NCI-H748 treated with DMSO at 0.1 percent for 48 hours (cell line): ENCODE data around the gene ANAPC1.
A peak's percentile ranks its signal among the peaks of the same experiment; 100 is the strongest.
"Not testable (repeated sequence)": the region's sequence is repeated elsewhere in the genome, so short reads cannot be mapped to it uniquely, and the experiment has no call there.

ENCODE experiments used
- DNase-seq: peaks from one replicate; lab custom pipeline; 2025; lab: John Stamatoyannopoulos, UW

Gene ANAPC1

GRCh38 chr2:111883661-111884591, at the start of gene ANAPC1:
ANAPC1 (minus strand) TSS chr2:111884193; CDS start chr2:111880825, 3,368 bp downstream.
- DNase-seq = peak; percentile 48

DNA sequence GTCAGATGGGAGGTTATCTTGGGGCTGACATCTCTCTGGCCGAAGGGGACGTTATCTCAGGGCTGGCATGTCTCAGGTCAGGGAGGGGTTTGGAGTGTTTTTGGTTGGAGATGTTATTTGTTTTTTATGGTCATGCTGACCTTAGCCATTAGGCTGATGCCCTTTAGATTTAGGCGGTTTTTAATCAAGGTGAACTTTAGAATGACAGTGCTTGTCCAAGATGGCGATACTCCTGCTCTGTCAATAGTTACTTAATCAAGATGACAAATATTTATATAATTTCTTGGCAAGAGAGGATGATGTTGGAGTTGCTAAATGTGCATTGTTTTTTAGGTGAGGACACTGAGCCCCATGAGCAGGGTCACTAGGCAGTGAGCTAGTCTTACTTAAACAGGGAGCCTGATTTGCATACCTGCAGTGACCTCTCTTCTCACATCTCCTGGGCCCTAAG, 48.9 kb upstream of the ANAPC1 start:
- DNase-seq = no peak

DNA sequence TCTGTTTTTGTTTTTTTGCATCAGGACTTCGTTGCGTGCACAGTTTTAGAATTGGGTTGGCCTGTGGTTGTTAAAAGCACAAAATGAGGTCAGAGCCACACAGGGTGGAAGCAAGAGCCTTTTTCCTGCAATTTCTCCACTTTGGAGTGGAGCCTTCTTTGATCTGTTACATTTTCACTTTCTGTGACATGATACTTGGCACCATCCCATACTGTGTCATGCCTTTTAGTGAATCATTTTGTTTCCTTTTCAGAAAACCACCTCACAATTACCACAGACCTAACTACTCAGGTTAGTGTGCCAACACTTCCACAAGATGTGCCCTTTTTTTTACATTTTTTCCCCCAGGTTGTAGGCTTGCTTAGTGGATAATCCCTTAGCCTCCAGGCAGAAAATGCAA, 46.9 kb upstream of the ANAPC1 start:
- no peak for DNase-seq

DNA sequence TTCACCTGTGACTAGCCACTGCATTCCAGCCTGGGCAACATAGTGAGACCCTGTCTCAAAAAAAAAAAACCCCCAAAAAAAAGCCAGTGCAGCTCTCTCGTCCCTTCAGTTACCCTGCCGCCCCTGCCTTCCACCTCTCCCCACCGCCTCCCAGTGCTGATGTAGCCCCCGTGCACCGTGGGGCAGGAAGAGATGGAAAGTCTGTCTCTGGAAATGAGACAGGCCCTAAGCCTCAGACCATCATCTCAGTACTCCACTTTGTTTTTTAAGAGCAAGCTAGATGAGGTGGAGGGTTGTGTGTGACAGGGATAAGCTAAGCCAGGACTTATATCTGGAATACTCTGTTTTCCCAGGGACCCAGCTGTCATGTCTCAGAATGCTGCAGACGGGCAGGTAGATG, 46.4 kb upstream of the ANAPC1 start:
- DNase-seq = no peak

DNA sequence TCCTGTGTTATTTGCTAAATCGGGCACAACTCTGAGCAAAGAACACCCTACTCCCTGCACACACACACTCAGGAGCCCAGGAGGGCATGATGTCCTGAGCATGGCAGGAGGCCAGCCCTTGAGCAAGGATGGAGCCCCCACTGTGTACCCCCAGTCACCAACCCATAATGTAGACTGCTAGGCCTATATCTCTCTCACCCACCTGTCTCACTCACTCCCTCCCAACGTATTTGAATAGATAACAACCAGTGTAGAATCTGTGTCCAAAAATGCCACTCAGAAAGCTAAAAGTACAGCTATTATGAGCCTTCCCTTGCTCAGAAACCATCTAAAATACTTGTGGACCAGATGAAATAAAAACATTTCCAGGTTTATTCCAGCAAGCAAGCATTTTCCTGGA, 43.7 kb upstream of the ANAPC1 start:
- no peak for DNase-seq

- DNase-seq = no peak
Observed at GRCh38 chr2:111924617-111925107, 40.7 kb upstream of the ANAPC1 start.

- DNase-seq = no peak
Observed at GRCh38 chr2:111923276-111923804, 39.3 kb upstream of the ANAPC1 start.

DNA sequence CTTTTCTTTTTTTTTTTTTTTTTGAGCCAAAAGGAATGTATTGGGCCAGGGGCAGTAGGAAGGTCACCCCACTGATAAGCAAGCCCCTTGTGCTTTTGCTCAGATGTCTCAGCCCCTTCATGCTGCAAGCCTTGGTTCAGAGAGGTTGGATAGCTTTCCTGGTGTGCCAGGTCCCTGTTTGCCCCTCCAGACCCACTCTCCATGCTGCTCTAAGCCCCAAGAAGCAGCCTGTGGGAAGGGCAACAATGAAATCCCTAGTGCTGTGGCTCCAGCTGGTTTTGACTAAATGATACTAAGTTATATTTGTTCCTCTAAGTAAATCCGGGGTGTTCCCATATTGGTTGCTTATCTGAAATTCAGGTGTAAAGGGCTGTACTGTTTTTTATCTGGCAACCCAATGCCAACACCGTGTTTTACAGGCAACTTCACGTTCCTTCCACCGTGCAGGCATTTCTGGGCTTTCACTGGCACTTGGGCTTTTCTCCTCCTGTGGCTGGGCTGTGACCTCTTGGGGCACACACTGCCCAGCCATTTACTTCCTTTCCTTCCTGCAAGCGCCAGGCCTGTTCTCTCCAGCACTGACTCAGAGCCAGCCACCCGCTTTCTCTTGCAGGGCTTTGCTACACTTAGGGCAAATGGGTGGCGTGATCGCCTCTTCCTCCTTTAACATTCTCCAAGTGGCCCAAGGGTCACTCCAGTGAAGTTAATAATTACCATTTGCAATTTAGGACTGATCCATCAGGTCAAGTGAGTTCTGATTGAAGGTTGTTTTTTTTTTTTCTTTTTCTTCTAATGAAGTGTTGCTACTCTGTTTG, 36.0 kb upstream of the ANAPC1 start:
- no peak for DNase-seq

GRCh38 chr2:111919365-111919764, 35.4 kb upstream of the ANAPC1 start:
- no peak for DNase-seq

DNA sequence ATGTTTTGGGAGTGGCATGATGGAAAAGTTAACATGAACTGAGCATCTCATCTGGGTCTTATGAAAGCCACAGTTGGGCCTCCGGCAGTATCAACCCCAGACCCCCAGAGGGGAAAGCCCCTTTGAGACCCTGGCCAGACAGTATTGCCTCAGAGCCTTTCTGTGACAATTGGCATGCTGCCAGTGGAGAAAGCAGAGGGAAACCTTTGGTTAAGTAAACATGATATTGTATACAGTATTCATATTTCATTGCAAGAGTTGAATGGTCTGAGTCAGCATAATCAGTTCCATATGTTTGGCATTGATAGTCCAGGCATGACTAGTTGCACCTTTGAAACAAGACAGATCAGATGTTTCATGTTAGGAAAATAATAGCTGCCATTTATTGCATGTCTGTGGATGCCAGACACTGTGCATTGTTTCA, 34.4 kb upstream of the ANAPC1 start:
- DNase-seq = no peak

DNA sequence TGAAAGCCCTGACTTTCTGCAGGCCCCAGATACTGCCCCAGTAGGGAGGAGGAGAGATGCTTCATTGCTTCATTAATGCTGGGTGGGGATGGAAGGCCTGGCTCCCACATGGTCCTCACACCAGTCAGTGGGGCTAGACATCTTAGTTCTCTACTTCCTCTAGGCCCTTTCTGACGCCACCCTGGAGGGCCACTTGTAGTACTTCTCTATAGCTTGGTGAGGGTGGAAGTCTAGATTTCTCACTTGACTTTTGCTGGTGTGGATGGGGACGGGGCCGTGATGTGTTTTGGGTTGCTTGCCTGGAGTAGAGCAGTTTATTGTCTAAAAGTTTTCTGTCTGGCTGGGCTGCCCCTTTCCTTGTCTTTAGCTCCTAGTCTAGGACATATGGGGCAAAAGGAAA, 33.1 kb upstream of the ANAPC1 start:
- DNase-seq = no peak

DNA sequence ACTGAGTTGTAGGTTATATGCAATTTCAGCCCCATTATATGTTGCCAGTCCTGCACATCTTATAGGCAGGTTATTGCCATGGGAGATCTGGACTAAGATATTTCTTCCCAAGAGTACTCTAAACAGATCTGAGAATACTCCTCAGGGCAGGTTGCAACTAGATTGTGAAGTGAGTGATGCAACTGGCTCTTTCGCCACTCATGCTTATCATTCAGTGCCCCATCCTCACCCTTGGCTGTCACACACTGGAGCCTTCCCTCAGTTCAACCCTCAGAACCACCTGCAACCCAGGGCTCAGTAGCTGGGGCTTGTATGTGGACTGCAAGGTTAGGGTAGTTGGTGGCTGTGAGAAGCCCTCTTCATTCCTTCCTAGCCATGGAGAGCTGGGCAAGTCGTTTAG, 28.6 kb upstream of the ANAPC1 start:
- no peak for DNase-seq

GRCh38 chr2:111911295-111911977, 27.4 kb upstream of the ANAPC1 start:
- DNase-seq = not testable (repeated sequence)

DNA sequence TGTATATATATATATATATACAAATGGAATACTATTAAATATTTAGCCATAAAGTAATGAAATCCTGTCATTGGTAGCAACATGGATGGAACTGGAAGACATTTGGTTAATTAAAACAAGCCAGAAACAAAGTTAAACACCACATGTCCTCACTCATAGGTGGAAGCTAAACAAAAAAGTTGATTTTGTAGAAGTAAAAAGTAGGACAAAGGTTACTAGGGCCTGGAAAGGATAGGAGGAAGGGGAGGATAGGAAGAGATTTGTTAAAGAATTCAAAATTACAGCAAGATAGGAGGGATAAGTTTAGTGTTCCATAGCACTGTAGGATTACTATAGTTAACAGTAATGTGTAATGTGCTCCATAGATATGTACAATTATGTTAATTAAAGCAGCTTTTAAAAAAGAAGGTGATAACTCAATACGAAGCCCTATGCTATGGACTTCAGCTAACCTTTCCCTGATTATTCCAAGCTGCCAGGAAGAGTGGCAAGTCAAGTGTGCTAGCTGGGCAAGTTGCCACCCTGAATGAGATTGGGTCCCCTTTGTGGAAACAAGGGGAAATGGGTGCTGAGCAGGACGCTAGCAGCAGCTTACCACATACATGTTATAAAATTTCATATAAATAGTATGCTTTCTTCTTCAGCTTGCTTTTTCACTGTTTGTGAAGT, 26.8 kb upstream of the ANAPC1 start:
- no peak for DNase-seq

GRCh38 chr2:111909997-111910396, 26.0 kb upstream of the ANAPC1 start:
- not testable (repeated sequence) for DNase-seq

DNA sequence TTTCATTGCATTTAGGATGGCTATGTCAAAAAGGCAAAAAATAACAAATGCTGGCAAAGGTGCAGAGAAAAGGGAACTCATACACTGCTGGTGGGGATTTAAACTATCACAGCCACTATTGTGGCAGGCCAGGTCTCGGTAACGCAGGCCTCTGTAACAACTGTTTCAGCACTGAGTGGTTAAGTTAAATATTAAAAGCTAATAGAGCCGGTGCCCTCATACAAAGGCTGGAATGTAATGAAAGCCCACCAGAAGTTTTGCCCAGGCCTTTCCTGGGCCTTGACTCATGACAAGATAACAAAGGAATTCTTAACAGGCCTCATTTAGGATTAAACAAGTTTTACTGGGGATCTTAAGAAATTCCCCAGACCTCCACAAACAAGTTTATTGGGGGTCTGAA, 25.1 kb upstream of the ANAPC1 start:
- DNase-seq = no peak

GRCh38 chr2:111908578-111908977, 24.6 kb upstream of the ANAPC1 start:
- DNase-seq = no peak

DNA sequence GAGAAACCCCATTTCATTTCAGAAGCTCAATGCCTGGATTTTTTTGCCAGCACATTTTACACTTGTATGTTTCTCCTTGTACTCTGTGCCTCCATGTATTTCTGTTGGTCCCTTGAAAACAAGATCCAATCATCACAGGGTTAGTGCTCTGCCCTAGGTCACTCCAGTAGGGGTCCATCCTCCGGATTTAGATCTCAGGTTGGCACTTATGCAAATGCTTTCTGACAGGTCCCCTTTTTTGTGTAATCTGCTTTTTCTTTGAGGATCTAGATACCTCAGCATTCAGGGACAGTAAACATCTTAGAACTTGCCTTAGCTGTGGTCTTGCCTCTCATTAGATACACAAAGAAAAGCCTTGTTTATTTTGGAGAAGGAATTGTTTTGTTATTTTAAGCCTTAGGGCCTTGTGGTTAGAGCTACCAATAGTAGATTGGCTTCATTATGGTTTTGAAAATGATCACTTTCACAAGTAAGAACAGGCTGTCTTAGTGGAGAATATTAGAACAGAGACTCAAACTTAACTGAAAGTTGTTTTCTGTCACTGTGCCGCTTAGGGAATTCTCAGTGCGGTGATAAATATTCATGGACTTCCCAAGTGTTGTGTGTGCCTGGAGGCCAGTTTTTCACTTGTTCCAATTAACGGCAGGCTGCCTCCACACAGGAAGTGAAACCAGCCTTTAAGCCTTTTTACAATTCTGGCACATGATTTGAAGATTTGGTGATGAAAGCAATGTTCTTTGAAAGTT, 22.2 kb upstream of the ANAPC1 start:
- no peak for DNase-seq

GRCh38 chr2:111905475-111905869, 21.5 kb upstream of the ANAPC1 start:
- not testable (repeated sequence) for DNase-seq

DNA sequence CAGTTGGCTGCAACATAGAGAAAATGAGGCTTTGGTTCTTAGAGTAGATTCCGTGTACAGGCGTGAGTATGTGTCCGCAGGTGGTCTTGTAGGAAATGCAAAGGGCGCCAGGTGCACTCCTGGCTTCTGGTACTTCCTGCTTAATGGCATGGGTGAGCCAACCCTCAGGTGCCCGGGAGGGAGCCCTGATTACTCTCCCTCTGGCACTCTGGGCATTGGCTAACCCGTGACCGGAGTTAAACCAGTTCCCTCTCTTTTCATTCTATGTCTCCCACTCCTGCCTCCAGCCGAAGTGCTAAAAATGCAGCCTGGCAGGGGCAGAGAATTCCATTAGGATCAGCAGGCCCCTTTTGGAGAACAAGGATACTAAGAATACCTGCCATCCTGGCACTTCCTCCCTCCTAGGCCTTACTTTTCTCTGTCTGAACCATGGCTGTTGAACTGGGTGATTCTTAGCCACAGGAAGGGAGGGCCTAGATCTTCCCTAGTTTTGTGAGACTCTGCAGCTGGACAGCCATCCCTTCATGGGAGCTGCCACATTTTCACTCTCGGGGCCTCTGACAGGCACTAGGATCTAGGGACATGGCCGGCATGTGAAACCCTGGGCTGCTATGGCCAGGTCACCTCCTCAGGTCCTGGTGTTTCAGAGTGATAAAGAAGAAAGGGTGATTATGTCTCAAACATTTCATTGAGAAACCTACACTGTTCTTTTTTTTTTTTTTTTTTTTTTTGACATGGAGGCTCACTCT, 20.9 kb upstream of the ANAPC1 start:
- DNase-seq = no peak
